ENCODE measurements around the gene EDN1.

EDN1 gene

GRCh38 chr6:12289933-12290820 lies at the start of gene EDN1:
Gene EDN1, plus strand, starts transcription at chr6:12290361. Its CDS starts 269 bp downstream, at chr6:12290630.
- DNase-seq (ENCODE audit: low read depth), result peak; percentile 6

GRCh38 chr6:12241493-12242175 lies 48.5 kb upstream of the EDN1 start:
- no peak for DNase-seq (ENCODE audit: low read depth)

DNA sequence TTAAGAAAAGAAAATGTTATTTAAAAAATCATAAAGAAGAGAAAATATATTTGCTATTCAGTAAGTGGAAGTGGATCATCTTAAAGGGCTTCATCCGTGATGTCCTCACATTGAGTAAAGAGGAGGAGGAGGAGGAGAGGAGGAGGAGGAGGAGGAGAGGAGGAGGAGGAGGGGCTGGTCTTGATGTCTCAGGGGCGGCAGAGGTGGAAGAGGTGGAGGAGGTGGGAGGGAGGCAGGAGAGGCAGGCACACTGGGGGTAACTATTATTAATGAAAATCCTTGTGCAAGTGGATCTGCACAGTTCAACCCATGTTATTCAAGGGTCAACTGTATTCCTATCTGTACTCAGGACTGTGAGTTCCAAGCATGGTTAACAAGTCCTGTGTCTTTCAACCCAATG lies 47.0 kb upstream of the EDN1 start:
- no peak for DNase-seq (ENCODE audit: low read depth)

DNA sequence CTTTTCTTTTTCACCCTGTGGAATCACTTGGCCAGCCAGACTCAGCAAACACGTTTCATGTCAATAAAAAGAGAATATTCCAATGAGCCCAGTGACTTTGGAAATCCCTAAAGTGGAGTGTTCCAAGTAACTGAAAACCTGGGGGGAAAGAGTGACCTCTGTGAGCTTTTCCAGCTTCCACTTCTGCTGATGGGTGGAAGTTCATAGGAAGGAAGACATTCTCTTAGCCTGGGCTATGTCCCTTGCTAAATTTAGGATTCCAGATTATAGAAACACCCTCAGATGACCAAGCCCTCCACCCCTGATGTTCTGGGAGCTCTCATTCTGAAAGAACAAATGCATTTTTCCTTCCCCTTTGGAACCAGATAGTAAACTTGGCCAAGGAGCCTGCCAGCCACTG lies 44.8 kb upstream of the EDN1 start:
- DNase-seq (ENCODE audit: low read depth), result no peak

- no peak for DNase-seq (ENCODE audit: low read depth)
Observed at GRCh38 chr6:12245763-12246718, 44.1 kb upstream of the EDN1 start.

DNA sequence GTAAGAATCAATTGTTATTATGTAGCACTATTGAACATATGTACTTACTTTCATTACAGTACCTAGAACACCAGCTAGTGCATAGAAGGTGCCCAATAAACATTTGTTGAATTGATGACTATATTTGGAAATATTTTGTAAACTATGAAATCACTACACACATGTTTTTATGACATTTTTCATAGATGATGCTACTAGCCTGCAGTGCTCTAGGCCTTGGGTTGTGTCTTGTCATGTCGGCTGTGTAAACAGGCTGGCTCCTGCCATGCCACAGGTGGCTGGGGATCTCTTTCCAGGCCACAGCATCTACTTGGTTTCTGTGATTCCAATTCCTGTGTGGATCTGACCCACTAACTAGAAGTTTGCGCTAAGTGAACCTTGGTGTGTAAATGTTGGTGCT lies 43.3 kb upstream of the EDN1 start:
- no peak for DNase-seq (ENCODE audit: low read depth)

DNA sequence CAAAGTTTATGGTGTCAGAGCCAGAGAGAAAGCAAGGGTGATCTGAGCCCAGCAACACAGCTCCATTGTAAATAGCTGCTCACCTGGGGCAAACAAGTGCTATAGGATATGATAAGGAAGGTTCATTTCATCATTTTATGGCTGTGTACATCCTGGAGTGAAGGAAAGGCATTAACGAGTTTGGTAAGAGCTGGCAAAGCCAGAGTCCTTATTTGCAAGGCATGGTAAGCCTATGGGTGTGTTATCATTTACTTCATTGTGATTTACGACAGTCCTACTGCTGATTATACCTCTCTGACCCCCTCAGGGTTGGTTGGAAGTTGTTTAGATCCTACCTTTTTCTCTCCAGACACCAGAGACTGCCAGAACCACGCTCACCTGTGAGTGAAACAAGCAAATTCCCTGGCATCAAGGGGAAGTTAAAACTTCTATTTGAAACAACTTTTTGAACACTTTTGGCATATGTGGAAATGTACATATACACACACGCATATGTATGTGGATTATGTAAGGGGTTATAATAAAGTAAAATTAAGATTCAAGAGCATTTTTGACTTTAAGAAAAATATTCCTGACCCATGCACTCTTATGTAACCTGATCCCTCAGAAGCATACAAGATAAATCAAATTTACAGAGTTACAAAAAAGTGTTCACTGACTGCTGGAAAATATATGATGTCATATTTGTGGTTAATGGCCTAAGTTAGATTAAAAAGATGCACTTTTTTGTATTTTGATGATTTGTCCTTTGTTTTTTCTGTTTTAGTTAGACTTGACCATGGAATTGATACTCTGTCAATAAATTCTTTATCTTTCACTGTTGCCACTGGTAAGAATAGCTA lies 40.4 kb upstream of the EDN1 start:
- no peak for DNase-seq (ENCODE audit: low read depth)

- DNase-seq (ENCODE audit: low read depth), result no peak
Observed at GRCh38 chr6:12250383-12250770, 39.8 kb upstream of the EDN1 start.

GRCh38 chr6:12254210-12254609 lies 36.0 kb upstream of the EDN1 start:
- DNase-seq (ENCODE audit: low read depth), result no peak

DNA sequence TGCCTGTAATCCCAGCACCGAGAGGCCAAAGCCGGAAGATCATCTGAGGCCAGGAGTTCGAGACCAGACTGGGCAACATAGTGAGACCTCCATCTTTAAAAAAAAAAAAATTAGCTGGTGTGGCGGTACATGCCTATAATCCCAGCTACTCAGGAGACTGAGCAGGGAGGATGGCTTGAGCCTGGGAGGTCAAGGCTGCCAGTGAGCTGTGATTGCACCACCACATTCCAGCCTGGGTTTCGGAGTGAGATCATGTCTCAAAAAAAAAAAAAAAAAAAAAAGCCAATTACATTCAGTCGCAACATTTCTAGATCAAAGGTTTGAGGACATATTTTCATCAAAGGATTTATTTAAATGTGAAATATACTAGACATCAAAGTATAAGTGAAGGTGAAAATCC lies 32.0 kb upstream of the EDN1 start:
- no peak for DNase-seq (ENCODE audit: low read depth)

DNA sequence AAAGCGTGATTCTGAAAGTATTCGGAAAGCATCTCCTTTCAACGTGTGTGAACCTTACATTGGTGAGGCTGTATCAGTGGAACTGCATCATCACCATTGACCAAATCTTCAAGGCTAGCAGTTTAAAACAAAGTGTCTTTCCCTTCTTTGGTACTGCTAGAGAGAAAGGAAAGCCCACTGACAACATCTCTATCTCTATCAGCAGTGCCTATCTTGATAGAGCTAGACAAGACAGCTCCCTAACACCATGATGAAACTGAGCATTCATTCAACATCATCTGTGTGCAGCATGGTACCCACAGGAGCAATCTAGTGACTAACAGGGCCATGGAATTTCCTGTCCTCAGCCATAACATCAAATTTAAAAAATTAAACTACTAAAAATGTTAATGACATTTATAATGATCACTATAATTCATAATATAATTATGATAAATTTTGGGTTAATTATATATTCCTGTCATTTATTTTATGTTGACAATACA lies 31.5 kb upstream of the EDN1 start:
- no peak for DNase-seq (ENCODE audit: low read depth)

GRCh38 chr6:12260458-12261093 lies 29.6 kb upstream of the EDN1 start:
- DNase-seq (ENCODE audit: low read depth), result no peak

DNA sequence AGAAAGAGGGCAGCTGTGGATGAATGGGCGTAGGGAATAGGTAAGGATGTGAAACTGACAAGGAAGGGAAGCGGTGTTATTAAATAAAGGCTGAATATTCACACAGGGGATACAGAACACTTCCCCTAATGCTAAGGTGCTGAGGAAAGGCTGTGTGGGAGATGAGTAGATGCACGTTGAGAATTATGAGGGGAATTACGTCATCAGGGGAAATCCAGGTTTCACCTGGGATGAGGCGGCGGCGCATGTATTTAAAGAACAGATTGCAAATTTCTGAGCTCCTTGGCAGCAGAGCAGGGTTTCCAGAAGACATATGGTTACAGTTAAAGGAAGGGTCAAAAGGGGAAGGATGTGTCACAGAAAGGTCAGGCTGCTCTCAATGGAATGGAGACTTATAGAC lies 28.7 kb upstream of the EDN1 start:
- DNase-seq (ENCODE audit: low read depth), result no peak

DNA sequence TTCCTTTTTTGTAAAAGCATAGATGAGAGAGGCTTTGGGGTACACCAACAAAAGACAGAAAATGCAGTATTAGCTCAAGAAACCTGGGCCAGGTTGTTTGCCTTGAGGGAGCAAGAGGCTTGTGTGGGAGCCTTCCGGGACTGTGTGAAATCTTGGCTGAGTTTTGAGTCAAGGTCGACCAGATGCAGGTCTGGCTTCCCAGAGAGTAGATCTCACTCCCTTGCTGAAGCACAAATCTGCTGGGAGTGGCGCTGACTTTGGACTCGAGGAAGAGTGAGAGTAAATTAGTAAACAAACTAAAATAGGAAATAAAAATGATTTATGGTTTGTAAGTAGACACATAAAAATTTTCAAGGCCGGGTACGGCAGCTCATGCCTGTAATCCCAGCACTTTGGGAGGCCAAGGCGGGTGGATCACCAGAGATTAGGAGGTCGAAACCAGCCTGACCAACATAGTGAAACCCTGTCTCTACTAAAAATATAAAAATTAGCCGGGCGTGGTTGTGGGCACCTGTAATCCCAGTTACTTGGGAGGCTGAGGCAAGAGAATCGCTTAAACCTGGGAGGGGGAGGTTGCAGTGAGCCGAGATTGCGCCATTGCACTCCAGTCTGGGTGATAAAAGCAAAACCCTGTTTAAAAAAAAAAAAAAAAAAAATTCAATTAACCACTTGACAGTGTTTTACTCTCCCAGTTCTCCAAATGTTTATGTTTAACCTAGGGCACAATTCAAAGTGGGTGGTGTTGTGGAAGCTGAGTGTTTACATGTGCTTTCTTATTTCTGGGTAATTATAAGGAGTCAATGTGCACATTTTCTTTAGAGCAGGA lies 27.7 kb upstream of the EDN1 start:
- no peak for DNase-seq (ENCODE audit: low read depth)

DNA sequence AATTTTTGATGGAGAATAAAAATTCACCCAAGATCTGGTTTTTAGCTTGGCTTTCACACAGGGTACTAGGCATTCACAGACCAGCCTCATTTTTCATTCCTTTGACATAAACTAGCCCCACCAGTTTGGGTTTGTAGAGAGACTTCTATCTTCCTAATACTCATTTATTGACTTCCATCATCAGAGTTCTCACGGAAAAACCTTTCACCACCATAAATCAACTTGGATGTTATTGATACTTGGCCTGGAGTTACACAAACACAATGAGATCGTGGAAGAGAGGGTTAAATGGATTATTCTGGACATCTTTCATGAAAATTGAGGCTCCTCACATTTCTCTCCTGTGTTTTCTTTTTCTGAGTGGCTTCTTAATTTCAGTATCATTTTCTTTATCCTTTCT lies 26.8 kb upstream of the EDN1 start:
- DNase-seq (ENCODE audit: low read depth), result no peak

DNA sequence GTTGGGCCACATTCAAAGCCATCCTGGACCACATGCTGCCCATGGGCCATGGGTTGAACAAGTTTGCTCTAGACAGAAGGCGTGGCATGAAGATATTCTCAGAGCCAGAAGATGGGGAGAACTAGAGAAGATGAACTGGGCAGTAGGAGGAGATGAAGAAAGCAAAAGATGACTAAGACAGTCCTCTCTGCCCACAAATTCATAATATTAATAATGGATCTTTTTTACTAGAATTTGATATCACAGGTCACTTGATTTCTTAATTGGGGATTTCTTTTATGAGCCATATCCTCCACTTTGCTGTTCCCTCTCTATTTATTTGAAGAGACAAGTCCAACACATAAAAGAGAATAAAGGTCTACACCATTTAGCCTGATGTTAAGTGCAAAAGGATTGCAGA lies 25.5 kb upstream of the EDN1 start:
- no peak for DNase-seq (ENCODE audit: low read depth)

GRCh38 chr6:12265296-12265695 lies 24.9 kb upstream of the EDN1 start:
- DNase-seq (ENCODE audit: low read depth), result no peak

GRCh38 chr6:12265791-12266190 lies 24.4 kb upstream of the EDN1 start:
- no peak for DNase-seq (ENCODE audit: low read depth)

DNA sequence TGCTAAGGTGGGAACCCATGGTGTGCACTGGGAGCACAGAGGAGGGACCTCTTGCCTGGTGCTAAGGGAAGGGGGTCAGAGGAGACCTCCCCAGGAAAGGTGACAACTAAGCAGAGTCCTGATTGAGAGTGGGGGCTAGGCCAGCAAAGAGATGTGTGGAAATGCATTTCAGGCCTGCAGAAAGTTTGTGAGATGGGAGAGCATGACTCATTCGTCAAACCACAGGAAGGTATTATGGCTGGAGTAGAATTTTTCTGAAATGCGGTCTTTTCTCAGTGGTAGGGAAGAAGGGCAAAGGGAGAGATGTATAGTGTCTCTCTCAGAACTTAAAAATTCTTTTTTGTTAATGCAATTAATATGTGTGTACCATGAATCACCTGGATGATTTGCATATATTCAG lies 23.6 kb upstream of the EDN1 start:
- no peak for DNase-seq (ENCODE audit: low read depth)

- DNase-seq (ENCODE audit: low read depth), result no peak
Observed at GRCh38 chr6:12269110-12269509, 21.1 kb upstream of the EDN1 start.
